HEK293 (cell line): Measurements from ENCODE around the gene CX3CL1.

Source experiments
- KLF9 ChIP-seq: fragments of 450-650 bp; formaldehyde crosslinking; IDR thresholded peaks from 2 replicates; pipeline ENCODE4 v1.5.1; 2016; ENCODE audit warnings: missing biosample characterization, missing genetic modification characterization, low read depth
- SALL2 ChIP-seq: fragments of 450-650 bp; formaldehyde crosslinking; IDR thresholded peaks from 2 replicates; pipeline ENCODE4 v1.5.0; 2017; ENCODE audit warnings: missing biosample characterization, mild to moderate bottlenecking, missing genetic modification characterization, borderline replicate concordance
- SP7 ChIP-seq: fragments of 450-650 bp; formaldehyde crosslinking; IDR thresholded peaks from 2 replicates; pipeline ENCODE4 v1.5.1; 2016; ENCODE audit warnings: missing biosample characterization, missing genetic modification characterization
- ZNF174 ChIP-seq: fragments of 450-650 bp; formaldehyde crosslinking; IDR thresholded peaks from 2 replicates; pipeline ENCODE4 v1.5.0; 2017; ENCODE audit warnings: missing biosample characterization, mild to moderate bottlenecking, missing genetic modification characterization
- ZNF335 ChIP-seq: fragments of 450-650 bp; formaldehyde crosslinking; conservative IDR thresholded peaks from 2 replicates; pipeline ENCODE4 v1.5.1; 2016; ENCODE audit warnings: missing biosample characterization, missing genetic modification characterization
- ZNF416 ChIP-seq: fragments of 450-650 bp; formaldehyde crosslinking; IDR thresholded peaks from 2 replicates; pipeline ENCODE4 v1.5.1; 2016; ENCODE audit warnings: missing biosample characterization, missing genetic modification characterization
- ZNF585B ChIP-seq: fragments of 450-650 bp; formaldehyde crosslinking; IDR thresholded peaks from 2 replicates; pipeline ENCODE4 v1.5.1; 2016; ENCODE audit warnings: missing biosample characterization, missing genetic modification characterization
- ZNF664 ChIP-seq: fragments of 450-650 bp; formaldehyde crosslinking; IDR thresholded peaks from 2 replicates; pipeline ENCODE4 v1.5.1; 2016; ENCODE audit warnings: missing biosample characterization, missing genetic modification characterization
- TF ChIP-seq, protein P1 (sequence below): fragments of 450-650 bp; formaldehyde crosslinking; IDR thresholded peaks from 2 replicates; pipeline ENCODE4 v1.5.1; 2017; ENCODE audit warnings: missing biosample characterization, missing genetic modification characterization

DNA sequence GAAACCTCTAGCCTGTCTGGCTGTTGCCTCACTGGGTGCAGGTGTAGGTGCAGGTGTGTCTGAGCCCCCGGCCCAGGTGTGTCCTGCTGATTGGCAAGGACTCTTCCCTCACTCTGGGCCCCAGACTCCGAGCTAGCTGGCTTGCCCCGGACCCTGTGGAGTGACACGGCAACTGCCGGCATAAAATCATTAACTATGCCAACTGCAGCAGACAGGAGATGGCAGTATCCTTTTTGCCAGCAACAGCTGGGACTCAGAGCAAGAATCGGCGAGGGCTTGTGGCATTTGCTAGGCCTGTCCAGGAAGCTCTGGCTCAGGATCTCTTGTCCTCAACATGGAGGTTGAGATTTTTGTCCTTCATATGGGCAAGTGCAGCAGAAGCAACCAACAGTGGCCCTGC, 54.1 kb downstream of the CX3CL1 start:
- no peak for TF ChIP-seq ZNF416 (tag by site-specific recombination)
- TF ChIP-seq ZNF585B, result no peak
- TF ChIP-seq ZNF174 (tag by site-specific recombination), result no peak
- no peak for TF ChIP-seq ZNF335 (tag by site-specific recombination)
- TF ChIP-seq, protein P1, sequence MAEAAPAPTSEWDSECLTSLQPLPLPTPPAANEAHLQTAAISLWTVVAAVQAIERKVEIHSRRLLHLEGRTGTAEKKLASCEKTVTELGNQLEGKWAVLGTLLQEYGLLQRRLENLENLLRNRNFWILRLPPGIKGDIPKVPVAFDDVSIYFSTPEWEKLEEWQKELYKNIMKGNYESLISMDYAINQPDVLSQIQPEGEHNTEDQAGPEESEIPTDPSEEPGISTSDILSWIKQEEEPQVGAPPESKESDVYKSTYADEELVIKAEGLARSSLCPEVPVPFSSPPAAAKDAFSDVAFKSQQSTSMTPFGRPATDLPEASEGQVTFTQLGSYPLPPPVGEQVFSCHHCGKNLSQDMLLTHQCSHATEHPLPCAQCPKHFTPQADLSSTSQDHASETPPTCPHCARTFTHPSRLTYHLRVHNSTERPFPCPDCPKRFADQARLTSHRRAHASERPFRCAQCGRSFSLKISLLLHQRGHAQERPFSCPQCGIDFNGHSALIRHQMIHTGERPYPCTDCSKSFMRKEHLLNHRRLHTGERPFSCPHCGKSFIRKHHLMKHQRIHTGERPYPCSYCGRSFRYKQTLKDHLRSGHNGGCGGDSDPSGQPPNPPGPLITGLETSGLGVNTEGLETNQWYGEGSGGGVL (tag by site-specific recombination), result no peak
- no peak for TF ChIP-seq KLF9 (tag by site-specific recombination)
- no peak for TF ChIP-seq ZNF664 (tag by site-specific recombination)
- TF ChIP-seq SALL2 (tag by site-specific recombination), result no peak
- no peak for TF ChIP-seq SP7 (tag by site-specific recombination)
